ENCODE measurements around the gene DHRS9. TPM values are rescaled to one million over a fixed set of nuclear protein-coding genes. Genes with fewer than 3 reads are reported as not detected.

The DHRS9 gene
- total RNA-seq, 2 experiments from 2014 or later: not detected

DNA sequence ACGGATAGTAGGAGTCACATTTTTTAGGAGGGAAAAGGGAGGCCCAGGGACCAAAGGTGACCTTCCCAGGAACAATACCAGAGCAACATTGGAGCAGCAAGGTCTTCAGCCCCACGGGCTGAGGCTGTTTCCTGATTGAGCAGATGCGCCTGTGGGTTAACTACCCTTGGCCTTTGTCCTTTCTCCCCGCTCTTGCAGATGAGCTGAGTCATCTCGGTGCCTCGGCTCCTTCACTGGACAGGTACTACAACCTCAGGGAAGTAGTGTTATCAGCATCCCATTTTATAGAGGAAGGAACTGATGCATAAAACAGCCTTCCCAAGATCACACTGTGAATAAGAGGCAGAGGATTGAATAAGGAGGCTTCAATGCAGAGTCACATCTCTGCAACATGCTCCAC is 43.5 kb downstream of the DHRS9 start:
- H3K9me3 ChIP-seq (ENCODE audit: control insufficient read depth in 1 of 2, insufficient read depth in 1 of 2, low read length in 2 of 2): no peaks in the 10 kb centered on the region
- no peak for TF ChIP-seq CTCF (IDR thresholded peaks at IDR 0.05)
- no peaks in the 10 kb centered on the region for H3K36me3 Mint-ChIP-seq (ENCODE audit: low read depth)
- no peaks in the 10 kb centered on the region for H3K27me3 ChIP-seq (ENCODE audit: control insufficient read depth in 1 of 2, insufficient read depth in 2 of 2, low read length in 2 of 2)
- no peaks in the 10 kb centered on the region for H3K36me3 ChIP-seq (ENCODE audit: insufficient read depth, low read length)
- ATAC-seq (ENCODE audit: poor library complexity) (no peak), DNase-seq (no peak)
- H3K4me1 ChIP-seq (ENCODE audit: insufficient read depth, low read length): peaks cover 23% of the 10 kb centered on the region
- intact Hi-C loops (cut with DNase I, micrococcal nuclease): no loop called here
- ChIA-PET POLR2A (no interaction called here), CTCF (interaction anchor here (1.3 kb wide), 1 partner anchor 901 kb away, joined by 3 read pairs; no protein-coding TSS in a partner anchor)
- H3K27ac ChIP-seq (ENCODE audit: low read depth in 1 of 2, low read length in 2 of 2): no peak overlapping the region
- H3K4me3 Mint-ChIP-seq: no peak overlapping the region
- H3K27me3 Mint-ChIP-seq: peaks cover 17% of the 10 kb centered on the region
- H3K27ac Mint-ChIP-seq: no peak overlapping the region
- H3K4me3 ChIP-seq (ENCODE audit: low read length): no peak overlapping the region
- no peaks in the 10 kb centered on the region for H3K9me3 Mint-ChIP-seq
- peaks cover 21% of the 10 kb centered on the region for H3K4me1 Mint-ChIP-seq (ENCODE audit: low read depth)

GRCh38 chr2:169114056-169114455 is 44.7 kb downstream of the DHRS9 start:
- no peak overlapping the region for H3K4me3 ChIP-seq (ENCODE audit: low read length)
- H3K27me3 ChIP-seq (ENCODE audit: control insufficient read depth in 1 of 2, insufficient read depth in 2 of 2, low read length in 2 of 2): no peaks in the 10 kb centered on the region
- Mint-ChIP-seq H3K27me3 (peaks cover 20% of the 10 kb centered on the region), H3K9me3 (no peaks in the 10 kb centered on the region), H3K4me1 (ENCODE audit: low read depth) (peaks cover 11% of the 10 kb centered on the region), H3K27ac (no peak overlapping the region), H3K4me3 (no peak overlapping the region), H3K36me3 (ENCODE audit: low read depth) (no peaks in the 10 kb centered on the region)
- no peaks in the 10 kb centered on the region for H3K9me3 ChIP-seq (ENCODE audit: control insufficient read depth in 1 of 2, insufficient read depth in 1 of 2, low read length in 2 of 2)
- intact Hi-C loops (cut with DNase I, micrococcal nuclease): no loop called here
- H3K27ac ChIP-seq (ENCODE audit: low read depth in 1 of 2, low read length in 2 of 2): no peak overlapping the region
- no peaks in the 10 kb centered on the region for H3K36me3 ChIP-seq (ENCODE audit: insufficient read depth, low read length)
- ATAC-seq (ENCODE audit: poor library complexity) (no peak), DNase-seq (no peak)
- CTCF ChIA-PET: interaction anchor here (1.3 kb wide), 1 partner anchor 18 kb away, joined by 4 read pairs; no protein-coding TSS in a partner anchor
- no peak for TF ChIP-seq CTCF (IDR thresholded peaks at IDR 0.05)
- POLR2A ChIA-PET: no interaction called here
- H3K4me1 ChIP-seq (ENCODE audit: insufficient read depth, low read length): peaks cover 12% of the 10 kb centered on the region

DNA sequence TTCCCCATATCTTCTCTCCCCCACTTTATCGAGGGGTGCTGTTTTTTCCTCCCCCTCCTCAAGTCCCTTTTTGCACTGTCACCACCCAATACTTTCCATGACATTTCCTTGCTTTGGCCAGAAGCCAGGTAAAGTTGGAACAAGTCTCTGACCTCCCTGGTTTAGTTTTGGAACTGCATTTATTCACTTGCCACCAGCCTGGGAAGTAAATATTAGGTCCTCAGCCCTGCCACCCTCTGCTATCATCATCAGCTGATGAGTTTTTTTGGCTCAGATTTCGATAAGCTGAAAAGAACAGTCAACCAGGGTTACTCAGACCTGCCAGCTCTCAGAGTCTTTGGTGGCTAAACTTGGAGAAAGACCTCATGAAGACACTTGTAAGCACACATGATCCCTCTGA is 47.0 kb downstream of the DHRS9 start:
- Histone ChIP-seq H3K27me3 (ENCODE audit: control insufficient read depth in 1 of 2, insufficient read depth in 2 of 2, low read length in 2 of 2) (peaks cover 0 to 4% of the 10 kb centered on the region in 2 experiments), H3K27ac (ENCODE audit: low read depth in 1 of 2, low read length in 2 of 2) (no peak overlapping the region), H3K36me3 (ENCODE audit: insufficient read depth, low read length) (no peaks in the 10 kb centered on the region), H3K4me1 (ENCODE audit: insufficient read depth, low read length) (no peaks in the 10 kb centered on the region), H3K4me3 (ENCODE audit: low read length) (no peak overlapping the region), H3K9me3 (ENCODE audit: control insufficient read depth in 1 of 2, insufficient read depth in 1 of 2, low read length in 2 of 2) (peaks cover 0 to 6% of the 10 kb centered on the region in 2 experiments)
- H3K36me3 Mint-ChIP-seq (ENCODE audit: low read depth): no peaks in the 10 kb centered on the region
- ChIA-PET POLR2A (no interaction called here), CTCF (interaction anchor here (0.7 kb wide), 1 partner anchor 16 kb away, joined by 3 read pairs; no protein-coding TSS in a partner anchor)
- ATAC-seq (ENCODE audit: poor library complexity): no peak
- no peaks in the 10 kb centered on the region for H3K9me3 Mint-ChIP-seq
- no peak overlapping the region for H3K27ac Mint-ChIP-seq
- H3K27me3 Mint-ChIP-seq: peaks cover 17% of the 10 kb centered on the region
- no peak for DNase-seq
- no peak overlapping the region for H3K4me3 Mint-ChIP-seq
- H3K4me1 Mint-ChIP-seq (ENCODE audit: low read depth): peaks cover 4% of the 10 kb centered on the region
- intact Hi-C loops (cut with DNase I, micrococcal nuclease): no loop called here
- no peak for TF ChIP-seq CTCF (IDR thresholded peaks at IDR 0.05)

Measured in CD4-positive, alpha-beta T cell (primary cell).